HG03565 (cell line): ENCODE measurements around the gene ANKRD13A.
"Not testable (repeated sequence)": the region's sequence is repeated elsewhere in the genome, so short reads cannot be mapped to it uniquely, and the experiment has no call there.

ENCODE experiments used
- ATAC-seq: cut with Tn5 transposase; IDR thresholded peaks from one replicate; pipeline ENCODE4 v1.9.1; 2021; ENCODE audit warnings: mild to moderate bottlenecking, moderate library complexity; ENCODE audit not compliant: unreplicated experiment

ANKRD13A gene

DNA sequence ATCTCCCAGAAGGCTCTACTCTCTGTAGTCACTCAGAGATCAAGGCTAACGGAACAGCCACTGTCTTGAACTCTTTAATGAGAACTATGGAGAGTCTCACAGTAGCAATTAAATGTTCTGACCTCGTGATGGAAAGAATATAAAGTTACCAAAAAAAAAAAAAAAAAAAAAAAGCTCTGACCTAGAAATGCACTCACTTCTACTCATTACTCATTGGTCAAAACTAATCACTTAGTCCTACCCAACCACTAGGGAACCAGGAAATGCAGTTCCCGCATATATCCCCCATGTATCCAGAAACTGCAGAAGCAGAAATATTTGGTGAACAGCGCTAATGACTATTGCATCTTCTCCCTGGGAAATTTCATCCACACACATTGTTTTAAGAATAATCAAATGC lies 78.6 kb downstream of the ANKRD13A start:
- no peak for ATAC-seq

DNA sequence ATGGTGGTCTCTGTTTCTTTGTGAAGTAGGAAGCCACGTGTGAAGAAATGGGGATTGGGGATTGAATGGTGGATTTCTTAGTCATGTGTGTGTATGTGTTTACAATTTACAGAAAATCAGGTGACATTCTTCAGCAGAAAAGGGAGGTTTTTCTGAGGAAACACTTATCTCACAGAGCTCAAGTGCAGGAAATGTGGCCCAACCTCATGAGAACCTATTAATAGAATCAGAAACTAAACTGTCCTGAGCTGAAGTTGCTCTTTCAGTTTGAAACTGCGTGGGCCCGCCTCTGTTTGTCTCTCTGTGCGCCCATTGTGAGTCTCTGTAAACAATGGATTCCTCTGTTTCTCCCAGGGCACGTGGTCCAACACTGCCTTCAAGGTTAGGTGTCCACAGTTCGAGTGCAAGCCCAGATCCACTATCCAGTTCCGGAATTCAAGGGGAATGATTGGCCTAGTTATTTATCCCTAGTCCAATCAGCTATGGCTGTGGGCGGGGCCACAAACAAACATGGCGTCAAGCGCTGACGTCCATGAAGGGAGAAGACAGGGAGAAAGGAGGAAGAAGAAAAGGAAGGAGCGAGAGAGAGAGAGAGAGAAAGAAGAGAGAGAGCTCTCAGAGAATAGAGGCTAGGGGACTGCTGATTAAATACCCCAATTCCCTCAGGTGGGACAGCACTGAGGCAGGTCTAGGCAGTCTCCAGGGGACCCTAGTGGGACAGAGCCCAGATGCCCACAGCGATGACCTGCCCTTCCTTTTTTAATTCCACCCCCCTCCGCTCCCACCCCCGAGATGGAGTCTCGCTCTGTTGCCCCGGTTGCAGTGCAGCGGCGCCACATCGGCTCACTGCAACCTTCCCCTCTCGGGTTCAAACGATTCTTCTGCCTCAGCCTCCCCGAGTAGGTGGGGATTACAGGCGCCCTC lies 80.5 kb downstream of the ANKRD13A start:
- ATAC-seq = peak; percentile 71

DNA sequence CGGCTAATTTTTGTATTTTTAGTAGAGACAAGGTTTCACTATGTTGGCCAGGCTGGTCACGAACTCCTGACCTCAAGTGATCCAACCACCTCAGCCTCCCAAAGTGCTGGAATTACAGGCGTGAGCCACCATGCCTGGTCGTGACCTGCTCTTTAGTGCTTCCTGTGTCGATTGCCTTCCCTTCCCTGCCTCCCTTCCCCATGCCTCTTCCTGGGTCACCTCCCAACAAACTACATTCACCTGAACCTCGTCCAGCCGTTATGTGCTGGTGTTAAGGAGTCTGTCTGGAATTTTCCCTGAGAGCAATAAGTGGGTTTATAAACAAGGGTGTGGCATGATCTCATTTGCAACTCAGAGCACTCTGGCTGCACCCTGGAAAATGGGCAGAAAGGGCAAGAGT lies 81.2 kb downstream of the ANKRD13A start:
- no peak for ATAC-seq

DNA sequence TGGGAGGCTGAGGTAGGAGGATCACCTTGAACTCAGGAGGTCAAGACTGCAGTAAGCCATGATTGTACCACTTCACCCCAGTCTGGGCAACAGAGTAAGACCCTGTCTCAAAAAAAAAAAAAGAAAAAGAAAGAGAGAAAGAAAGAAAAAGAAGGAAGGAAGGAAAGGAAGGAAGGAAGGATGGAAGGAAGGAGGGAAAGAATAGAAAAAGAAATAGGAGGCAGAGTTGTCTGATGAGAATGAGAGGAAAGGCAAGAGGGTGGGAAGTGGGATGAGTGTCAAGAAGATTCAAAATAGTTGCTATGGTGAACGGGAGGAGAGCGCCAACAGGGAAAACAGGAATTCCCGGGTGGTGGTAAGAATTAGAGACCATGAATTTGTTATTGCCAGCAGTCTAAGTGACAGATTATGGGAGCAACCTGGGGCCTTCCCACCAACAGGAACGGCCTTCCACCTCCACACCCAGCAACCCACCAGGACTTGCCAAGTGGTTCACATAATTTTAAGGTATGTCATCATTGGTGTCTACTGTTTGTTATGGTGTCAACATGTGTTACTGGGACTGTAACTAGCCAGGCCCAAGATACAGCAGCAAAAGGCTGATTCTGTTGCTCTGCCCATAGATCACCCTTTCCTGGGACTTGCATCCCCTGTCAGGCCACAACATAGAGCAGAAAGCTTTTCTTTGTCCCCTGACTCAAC lies 85.2 kb downstream of the ANKRD13A start:
- ATAC-seq = no peak

DNA sequence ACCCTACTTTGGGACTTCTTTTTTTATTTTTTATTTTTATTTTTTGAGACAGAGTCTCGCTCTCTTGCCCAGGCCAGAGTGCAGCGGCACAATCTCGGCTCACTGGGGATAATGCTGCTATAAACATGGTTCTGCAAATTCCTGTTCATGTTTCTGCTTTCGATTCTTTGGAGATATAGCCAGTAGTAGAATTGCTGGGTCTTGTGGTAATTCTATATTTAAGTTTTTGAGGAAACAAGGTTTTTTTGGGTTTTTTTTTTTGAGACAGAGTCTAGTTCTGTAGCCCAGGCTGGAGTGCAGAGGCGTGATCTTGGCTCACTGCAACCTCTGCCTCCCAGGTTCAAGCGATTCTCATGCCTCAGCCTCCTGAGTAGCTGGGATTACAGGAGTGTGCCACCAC lies 89.0 kb downstream of the ANKRD13A start:
- not testable (repeated sequence) for ATAC-seq

DNA sequence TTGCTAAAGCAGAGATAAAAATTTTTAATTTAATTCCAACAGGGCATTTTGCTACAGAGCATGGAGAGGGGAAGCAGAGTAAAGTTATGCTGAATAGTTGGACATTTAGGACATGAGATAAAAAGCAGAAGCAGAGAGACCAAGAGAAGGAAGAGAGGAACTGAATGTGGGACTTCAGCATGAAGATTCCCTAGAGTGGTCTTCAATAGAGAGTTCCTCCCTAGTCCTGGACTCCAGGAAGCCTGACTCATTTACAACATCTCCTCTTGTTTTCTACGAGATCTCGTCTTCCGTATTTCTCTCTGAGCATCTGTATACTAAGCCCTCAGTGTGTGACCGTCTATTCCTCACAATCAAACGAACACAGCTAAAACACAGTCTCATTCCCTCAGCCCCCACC lies 89.7 kb downstream of the ANKRD13A start:
- no peak for ATAC-seq
